CD4-positive, alpha-beta T cell treated with Interleukin-15 for 1 hour (primary cell): ENCODE measurements around the gene CFAP77.

Experiments used
- DNase-seq: peaks from one replicate; pipeline ENCODE4 v3.0.0-alpha.2; 2020

The CFAP77 gene

DNA sequence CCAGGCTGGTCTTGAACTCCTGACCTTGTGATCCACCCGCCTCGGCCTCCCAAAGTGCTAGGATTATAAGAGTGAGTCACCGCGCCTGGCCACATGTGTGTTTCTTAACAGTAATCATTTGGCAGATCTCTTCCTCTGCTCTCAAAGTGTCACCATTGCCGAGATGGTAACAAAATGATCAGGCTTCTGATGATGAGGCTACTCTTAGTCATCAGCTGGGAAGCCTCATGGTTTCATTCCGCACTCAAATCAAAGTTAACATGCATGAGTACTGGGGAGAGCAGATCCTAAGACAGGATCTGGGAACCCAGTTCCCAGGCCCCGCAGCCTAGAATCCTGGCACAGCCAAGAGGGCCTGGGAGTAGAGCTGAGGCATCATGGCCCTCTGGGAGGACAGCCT, 199.8 kb downstream of the CFAP77 start:
- no peak for DNase-seq

DNA sequence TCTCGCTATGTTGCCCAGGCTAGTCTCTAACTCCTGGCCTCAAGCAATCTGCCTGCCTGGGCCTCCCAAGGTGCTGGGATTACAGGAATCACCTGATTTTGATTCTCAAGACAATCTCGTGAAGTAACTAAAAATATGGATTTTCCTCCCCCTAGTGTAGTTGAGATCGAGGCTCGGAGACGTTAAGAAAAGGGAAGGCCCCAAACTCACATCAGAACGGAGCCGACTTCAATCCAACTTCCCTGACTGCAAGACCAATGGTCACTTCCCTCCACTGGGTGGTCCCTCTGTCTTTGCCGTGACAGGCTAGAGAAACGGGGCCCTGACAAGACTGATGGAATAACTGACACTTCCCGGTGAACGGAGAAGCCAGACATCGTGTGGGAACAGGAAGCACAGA, 200.7 kb downstream of the CFAP77 start:
- DNase-seq = no peak

DNA sequence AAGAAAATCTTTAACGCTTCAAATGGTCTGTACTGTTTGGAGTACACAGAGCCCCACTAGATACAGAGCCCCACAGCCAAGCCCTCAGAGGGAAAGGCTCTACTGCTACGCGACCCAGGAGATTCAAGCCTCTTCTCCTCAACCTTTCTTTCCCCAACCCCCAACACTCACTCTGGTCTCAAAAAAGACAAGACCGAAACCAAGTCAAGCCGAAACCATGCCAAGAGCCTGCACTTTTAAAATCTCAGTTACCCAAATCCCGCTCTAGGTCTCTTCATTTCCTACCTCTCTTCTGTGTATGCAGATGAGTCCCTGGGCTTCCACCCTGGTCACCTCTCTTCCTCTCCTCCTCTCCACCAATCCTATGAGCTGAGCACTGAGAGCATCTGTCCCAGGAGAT, 204.3 kb downstream of the CFAP77 start:
- DNase-seq = no peak

DNA sequence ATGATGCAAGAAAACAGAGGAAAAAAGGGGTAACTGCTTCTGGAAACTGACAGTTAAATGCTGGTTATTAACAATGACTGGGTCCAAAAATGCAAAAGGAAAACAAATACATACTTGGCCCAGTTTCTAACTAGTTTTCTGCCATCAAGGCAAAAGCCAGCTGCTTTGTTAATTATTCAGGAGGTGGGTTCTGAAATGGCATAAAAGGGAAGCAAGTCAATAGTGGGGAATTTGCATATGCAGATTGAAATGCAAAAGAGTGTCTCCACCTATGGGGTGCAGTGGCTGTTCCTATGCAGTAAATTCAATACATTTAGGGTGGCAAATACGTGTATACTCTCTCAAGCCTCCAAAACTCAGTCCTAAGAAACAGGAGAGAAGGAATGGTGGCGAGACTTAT, 205.8 kb downstream of the CFAP77 start:
- no peak for DNase-seq

DNA sequence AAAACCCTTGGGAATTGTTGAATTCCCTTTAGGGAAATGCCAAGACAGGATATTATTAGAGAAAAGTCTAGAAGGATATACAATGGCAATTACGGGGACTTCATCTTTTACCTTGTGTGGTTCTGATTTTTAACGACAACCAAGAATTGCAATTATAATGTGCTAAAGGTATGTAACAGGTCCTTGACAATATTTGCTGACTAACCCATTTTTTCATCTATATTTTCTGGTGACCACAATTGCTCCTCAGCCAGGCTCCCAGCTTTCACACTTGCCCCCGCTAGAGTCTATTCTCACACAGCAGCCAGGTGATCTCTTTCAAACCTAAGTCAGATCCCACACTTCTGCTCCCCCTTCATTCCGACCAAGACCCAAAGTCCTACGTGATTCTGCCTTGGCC, 206.7 kb downstream of the CFAP77 start:
- no peak for DNase-seq

DNA sequence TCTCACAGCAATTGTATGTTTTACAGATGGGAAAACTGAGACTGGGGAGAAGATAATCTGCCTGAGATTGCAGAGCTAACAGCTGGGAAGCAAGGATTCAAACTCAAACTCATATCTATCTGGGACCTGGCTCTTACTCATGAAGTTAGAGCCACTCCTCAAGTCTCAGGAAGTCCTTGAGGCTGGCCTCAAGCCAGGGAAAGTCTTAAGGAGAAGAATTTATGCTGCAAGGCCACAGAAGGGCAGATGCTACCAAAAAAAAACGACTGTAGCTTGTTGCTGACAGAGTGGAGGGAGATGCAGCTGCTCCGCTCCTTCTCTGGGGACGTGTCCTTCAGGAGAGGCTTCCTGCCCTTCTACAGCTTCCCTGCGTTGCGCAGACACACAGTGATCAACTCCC, 212.1 kb downstream of the CFAP77 start:
- no peak for DNase-seq
